Effector CD4-positive, alpha-beta T cell (primary cell): Measurements from ENCODE around the gene LIN7C.

Source experiments
- DNase-seq: peaks from one replicate; pipeline ENCODE4 v3.0.0-alpha.2; 2020

The LIN7C gene

GRCh38 chr11:27507557-27508322 is 1.2 kb upstream of the LIN7C start:
- no peak for DNase-seq

GRCh38 chr11:27505781-27506180 is 788 bp downstream of the LIN7C start:
- no peak for DNase-seq

GRCh38 chr11:27504205-27504604 is 2.4 kb downstream of the LIN7C start:
- no peak for DNase-seq

GRCh38 chr11:27501100-27501499 is 5.5 kb downstream of the LIN7C start:
- no peak for DNase-seq

- no peak for DNase-seq
Observed at GRCh38 chr11:27497911-27498310, 8.7 kb downstream of the LIN7C start.

GRCh38 chr11:27497284-27497866 is 9.2 kb downstream of the LIN7C start:
- no peak for DNase-seq

GRCh38 chr11:27496461-27496860 is 10.1 kb downstream of the LIN7C start:
- no peak for DNase-seq

GRCh38 chr11:27495710-27496300 is 10.8 kb downstream of the LIN7C start:
- no peak for DNase-seq

GRCh38 chr11:27489092-27489491 is 17.5 kb downstream of the LIN7C start:
- DNase-seq = no peak

GRCh38 chr11:27487706-27488105 is 18.9 kb downstream of the LIN7C start:
- no peak for DNase-seq

GRCh38 chr11:27485930-27486773 is 20.4 kb downstream of the LIN7C start:
- peak; percentile 38 for DNase-seq

- no peak for DNase-seq
Observed at GRCh38 chr11:27482793-27483192, 23.8 kb downstream of the LIN7C start.

- DNase-seq = no peak
Observed at GRCh38 chr11:27481992-27482391, 24.6 kb downstream of the LIN7C start.

- DNase-seq = no peak
Observed at GRCh38 chr11:27477831-27478230, 28.7 kb downstream of the LIN7C start.

- no peak for DNase-seq
Observed at GRCh38 chr11:27477243-27477642, 29.3 kb downstream of the LIN7C start.

GRCh38 chr11:27475622-27476021 is 30.9 kb downstream of the LIN7C start:
- DNase-seq = no peak

- no peak for DNase-seq
Observed at GRCh38 chr11:27473017-27473406, 33.6 kb downstream of the LIN7C start.

GRCh38 chr11:27472398-27473016 is 34.1 kb downstream of the LIN7C start, which contains the start of gene LGR4:
Gene LGR4, minus strand, starts transcription at chr11:27472790. Its CDS starts 488 bp downstream, at chr11:27472302.
- peak; percentile 52 for DNase-seq

GRCh38 chr11:27471589-27472397 is 34.8 kb downstream of the LIN7C start:
- DNase-seq = peak; percentile 3

- DNase-seq = no peak
Observed at GRCh38 chr11:27470826-27471588, 35.6 kb downstream of the LIN7C start.

- no peak for DNase-seq
Observed at GRCh38 chr11:27470166-27470565, 36.4 kb downstream of the LIN7C start.
